ENCODE results near the gene HMGCLL1.

HMGCLL1 gene

GRCh38 chr6:55443238-55444134 lies 135.5 kb downstream of the HMGCLL1 start:
- DNase-seq (ENCODE audit: low spot score), result no peak

DNA sequence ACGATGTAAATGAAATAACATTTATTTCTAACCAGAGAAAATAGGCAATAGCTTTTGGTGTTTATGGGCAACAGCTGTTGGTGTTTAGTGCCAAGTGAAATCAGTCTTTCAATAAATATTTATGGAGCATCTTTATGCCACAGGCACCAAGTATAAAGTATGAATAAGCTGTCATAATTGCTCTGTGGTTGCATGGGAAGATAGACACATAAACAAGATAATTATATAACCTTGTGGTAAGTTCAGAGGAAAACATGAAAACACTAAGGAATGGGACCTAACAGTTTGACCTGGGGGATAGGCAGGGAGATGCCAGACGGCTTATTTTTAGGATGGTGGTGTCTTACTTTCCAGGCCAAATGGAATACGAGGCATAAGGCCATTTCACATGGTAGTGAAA lies 140.8 kb downstream of the HMGCLL1 start:
- no peak for DNase-seq (ENCODE audit: low spot score)

DNA sequence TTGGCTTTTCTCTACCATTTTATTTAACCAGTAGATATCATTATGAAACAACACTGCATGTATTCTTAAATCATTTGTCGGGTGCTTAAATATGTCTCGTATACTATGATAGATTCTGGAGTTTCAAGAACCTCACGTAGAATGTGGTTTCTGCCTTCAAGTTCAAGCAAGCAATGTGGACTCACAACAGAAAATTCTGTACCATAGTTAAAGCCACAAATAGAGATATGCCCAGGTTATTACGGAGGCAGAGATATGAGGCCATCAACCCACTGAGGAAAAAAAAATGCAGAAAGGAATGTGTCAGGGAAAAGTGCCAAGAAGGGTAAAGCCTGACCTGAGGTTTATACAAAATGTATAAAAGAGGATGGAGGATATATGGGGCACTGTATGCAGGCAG lies 141.9 kb downstream of the HMGCLL1 start:
- no peak for DNase-seq (ENCODE audit: low spot score)

DNA sequence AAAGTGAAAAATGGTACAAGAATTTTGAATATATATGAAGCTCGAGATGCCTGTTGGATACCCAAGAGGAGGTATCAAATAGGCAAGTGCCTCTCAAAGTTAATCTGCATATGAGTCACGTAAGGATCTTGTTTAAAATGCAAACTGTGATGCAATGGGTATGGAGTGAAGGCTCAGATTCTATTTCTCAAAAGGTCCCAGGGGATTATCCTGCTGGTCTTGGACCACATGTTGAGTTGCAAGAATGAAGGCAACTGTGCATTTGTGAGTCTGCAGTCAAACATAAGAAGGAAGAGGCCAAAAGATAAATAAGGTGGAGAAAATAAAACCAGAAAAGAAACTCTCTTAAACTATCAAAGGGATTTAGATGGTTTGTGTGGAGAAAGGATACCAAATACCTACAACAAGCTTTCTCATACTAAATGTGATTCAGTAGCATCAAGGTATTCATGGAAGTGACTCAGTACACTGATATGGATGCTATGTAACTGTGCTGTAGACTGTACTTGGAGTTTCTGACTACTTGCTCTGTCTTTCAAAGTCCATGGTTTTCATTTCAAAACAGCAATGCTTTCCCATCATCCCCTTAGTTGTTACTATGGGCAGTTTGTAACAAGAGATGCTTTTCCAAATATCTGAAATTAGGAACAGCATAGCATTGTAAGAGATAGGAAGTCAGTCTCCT lies 145.4 kb downstream of the HMGCLL1 start:
- DNase-seq (ENCODE audit: low spot score), result no peak

- no peak for DNase-seq (ENCODE audit: low spot score)
Measured at GRCh38 chr6:55423933-55424332, 155.1 kb downstream of the HMGCLL1 start.

DNA sequence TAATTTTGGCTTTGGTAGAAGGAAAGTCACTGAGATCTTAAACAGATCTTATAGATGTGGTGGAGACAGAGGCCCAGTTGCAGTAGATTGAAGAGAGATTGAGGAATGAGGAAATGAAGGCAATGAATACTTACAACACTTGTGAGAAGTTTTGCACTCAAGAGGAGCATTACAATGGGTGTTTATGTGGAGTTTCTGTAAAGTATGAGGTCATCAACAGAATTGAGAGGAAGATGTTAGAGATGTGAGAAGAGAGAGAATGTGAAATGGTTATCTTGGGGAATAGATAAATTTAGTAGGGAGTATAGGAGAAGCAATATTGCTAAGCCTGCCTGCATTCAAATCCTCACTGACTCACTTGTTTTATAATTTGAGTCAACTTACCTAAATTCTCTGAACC lies 168.3 kb downstream of the HMGCLL1 start:
- DNase-seq (ENCODE audit: low spot score), result no peak

- no peak for DNase-seq (ENCODE audit: low spot score)
Measured at GRCh38 chr6:55405474-55406235, 173.3 kb downstream of the HMGCLL1 start.

- no peak for DNase-seq (ENCODE audit: low spot score)
Measured at GRCh38 chr6:55399351-55399750, 179.6 kb downstream of the HMGCLL1 start.

GRCh38 chr6:55397986-55398385 lies 181.0 kb downstream of the HMGCLL1 start:
- DNase-seq (ENCODE audit: low spot score), result no peak

DNA sequence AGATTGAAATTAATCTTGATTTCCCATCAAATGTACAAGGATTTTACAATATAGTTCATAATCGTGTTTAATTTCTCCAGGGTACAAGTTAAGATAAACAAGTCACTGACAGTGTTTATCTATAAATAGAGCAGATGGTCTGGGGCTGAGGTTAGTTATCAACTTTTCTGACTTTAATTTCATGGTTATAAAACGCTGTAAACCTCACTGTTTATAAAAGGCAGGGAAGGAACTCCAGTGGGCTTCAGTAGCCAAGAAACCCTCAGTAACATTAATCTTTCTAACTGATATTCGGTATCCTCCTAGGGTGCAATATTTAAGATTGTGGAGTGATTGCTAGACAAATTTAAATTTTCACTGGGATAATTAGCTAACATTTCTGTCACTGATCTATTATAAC lies 183.1 kb downstream of the HMGCLL1 start:
- no peak for DNase-seq (ENCODE audit: low spot score)

DNA sequence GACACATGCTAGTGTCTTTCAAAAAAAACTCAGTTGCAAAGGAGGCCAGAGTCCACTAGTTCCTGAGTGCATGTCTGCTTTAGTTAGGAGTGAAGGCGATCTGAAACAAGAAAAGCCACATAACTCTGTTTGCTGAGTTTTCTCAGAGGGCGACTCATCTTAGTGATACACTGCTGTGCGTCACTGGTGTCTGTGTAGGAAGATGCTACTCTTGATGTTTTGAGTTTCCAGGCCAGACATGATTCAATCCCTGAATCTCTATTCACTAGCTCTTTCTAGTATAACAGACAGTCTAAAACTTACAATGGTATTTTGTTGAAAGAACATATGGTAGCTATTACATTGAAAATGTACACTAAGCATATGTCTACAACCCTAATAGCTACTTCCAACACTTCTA lies 190.8 kb downstream of the HMGCLL1 start:
- DNase-seq (ENCODE audit: low spot score), result no peak
